Measurements from ENCODE around the gene SCO2. TPM values are rescaled to one million over a fixed set of nuclear protein-coding genes. Genes with fewer than 3 reads are reported as not detected.

SCO2 gene
- total and polyA plus RNA-seq, 2 of the 4 experiments (the other 2 are of a cell fraction), result 1.3 to 1.9 TPM

DNA sequence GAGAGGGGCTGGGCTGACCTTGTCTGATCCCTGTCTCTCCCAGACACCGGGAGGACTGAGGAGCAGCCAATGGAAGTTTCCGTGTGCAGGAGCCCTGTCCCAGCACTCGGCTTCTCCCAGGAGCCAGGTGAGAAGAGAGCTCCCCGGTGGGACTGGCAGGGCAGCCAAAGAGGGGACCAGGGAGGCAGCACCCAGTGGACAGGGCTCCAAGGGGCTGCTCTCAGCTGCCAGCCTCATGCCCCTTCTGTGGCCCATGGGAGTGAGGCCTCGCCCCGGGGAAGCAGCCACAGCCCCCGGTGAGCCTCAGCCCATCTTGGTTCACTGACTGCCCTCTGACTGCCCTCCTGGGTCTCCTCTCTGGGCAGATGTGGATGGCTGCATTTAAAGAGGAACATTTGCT is 6.8 kb downstream of the SCO2 start:
- Histone ChIP-seq H4K20me1 (ENCODE audit: insufficient read depth, low read length) (peaks cover 11% of the 10 kb centered on the region), H3K9me1 (ENCODE audit: insufficient read depth, low read length) (no peaks in the 10 kb centered on the region), H3K9me3 (ENCODE audit: control insufficient read depth, insufficient read depth, low read length) (no peaks in the 10 kb centered on the region), H2BK5ac (ENCODE audit: low read depth, low read length, poor library complexity, severe bottlenecking) (no peak overlapping the region), H3K9ac (ENCODE audit: low read depth, low read length) (no peak overlapping the region), H3K27me3 (ENCODE audit: control insufficient read depth, insufficient read depth, low read length) (no peaks in the 10 kb centered on the region), H3K4me3 (ENCODE audit: insufficient read depth, low read depth, low read length) (no peak overlapping the region), H3K4ac (ENCODE audit: low read depth, low read length) (no peak overlapping the region), H2AK9ac (replicated peaks; ENCODE audit: low read depth, low read length, poor library complexity) (no peak overlapping the region), H2BK120ac (ENCODE audit: low read depth, low read length) (no peak overlapping the region), H2BK15ac (ENCODE audit: low read depth, low read length) (no peak overlapping the region), H2BK20ac (ENCODE audit: low read depth, low read length) (no peak overlapping the region), H3K36me3 (ENCODE audit: control insufficient read depth, insufficient read depth, low read length) (peaks cover 45% of the 10 kb centered on the region), H3K18ac (ENCODE audit: low read depth, low read length) (no peak overlapping the region), H3K4me2 (ENCODE audit: low read depth, low read length) (no peak overlapping the region), H4K8ac (ENCODE audit: low read depth in 2 of 2, low read length in 2 of 2) (no peak overlapping the region), H4K91ac (ENCODE audit: insufficient read depth, low read depth, low read length) (no peak overlapping the region), H3K14ac (replicated peaks; ENCODE audit: low read depth, low read length) (no peak overlapping the region), H2AFZ (replicated peaks; ENCODE audit: low read length, poor library complexity) (no peak overlapping the region), H4K5ac (ENCODE audit: low read depth, low read length) (no peak overlapping the region), H3K56ac (ENCODE audit: extremely low read depth, insufficient read depth, low read length) (no peak overlapping the region), H3K23ac (ENCODE audit: low read depth, low read length) (no peak overlapping the region), H3K79me1 (ENCODE audit: low read depth in 1 of 2, low read length in 2 of 2) (peaks cover 20 to 47% of the 10 kb centered on the region in 2 experiments), H3K4me1 (ENCODE audit: control insufficient read depth, insufficient read depth, low read length) (no peaks in the 10 kb centered on the region), H3K27ac (ENCODE audit: insufficient read depth, low read length) (no peak overlapping the region), H2AK5ac (ENCODE audit: low read depth, low read length) (no peak overlapping the region)
- in situ Hi-C loops (cut with MboI; ENCODE audit: low sequenced_read_pairs), result no loop called here
- no TSS peak for BruUV-seq (replicated peaks)
- dilution Hi-C loops (cut with HindIII; ENCODE audit: low sequenced_read_pairs, unreplicated experiment), result no loop called here
- TF ChIP-seq MAZ (IDR thresholded peaks at IDR 0.05; ENCODE audit: borderline replicate concordance, low read depth, low read length) (no peak), CEBPB (IDR thresholded peaks at IDR 0.05; ENCODE audit: low read depth, low read length) (no peak), BHLHE40 (IDR thresholded peaks at IDR 0.05; ENCODE audit: low read depth, low read length) (no peak), NFE2L2 (IDR thresholded peaks at IDR 0.05; ENCODE audit: low read depth, low read length) (no peak), FOS (IDR thresholded peaks at IDR 0.05; ENCODE audit: low read depth, low read length) (no peak), POLR2A (IDR thresholded peaks at IDR 0.05; ENCODE audit: low read depth, low read length) (no peak), MAFK (IDR thresholded peaks at IDR 0.05; ENCODE audit: low read depth, low read length) (no peak), RFX5 (IDR thresholded peaks at IDR 0.05; ENCODE audit: low read depth, low read length) (no peak), CTCF (conservative IDR thresholded peaks at IDR 0.05; ENCODE audit: low read depth, low read length) (no peak), RCOR1 (IDR thresholded peaks at IDR 0.05; ENCODE audit: insufficient replicate concordance, low read length) (no peak), RAD21 (IDR thresholded peaks at IDR 0.05; ENCODE audit: low read length) (no peak), MXI1 (IDR thresholded peaks at IDR 0.05; ENCODE audit: borderline replicate concordance, low read depth, low read length) (no peak), ELK1 (IDR thresholded peaks at IDR 0.05; ENCODE audit: borderline replicate concordance, low read depth, low read length) (no peak), SMC3 (IDR thresholded peaks at IDR 0.05; ENCODE audit: low read depth, low read length) (no peak), CHD1 (IDR thresholded peaks at IDR 0.05; ENCODE audit: low read depth, low read length) (no peak)
- TF ChIP-seq, protein P1, sequence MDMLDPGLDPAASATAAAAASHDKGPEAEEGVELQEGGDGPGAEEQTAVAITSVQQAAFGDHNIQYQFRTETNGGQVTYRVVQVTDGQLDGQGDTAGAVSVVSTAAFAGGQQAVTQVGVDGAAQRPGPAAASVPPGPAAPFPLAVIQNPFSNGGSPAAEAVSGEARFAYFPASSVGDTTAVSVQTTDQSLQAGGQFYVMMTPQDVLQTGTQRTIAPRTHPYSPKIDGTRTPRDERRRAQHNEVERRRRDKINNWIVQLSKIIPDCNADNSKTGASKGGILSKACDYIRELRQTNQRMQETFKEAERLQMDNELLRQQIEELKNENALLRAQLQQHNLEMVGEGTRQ (IDR thresholded peaks at IDR 0.05; ENCODE audit: low read depth, low read length), result no peak
- no peak for DNase-seq
- 100% methylated on average over 2 of the region's 7 CpGs; no CpG with 5 or more reads in 1 of the 2 experiments for WGBS, 2 experiments (ENCODE audit: extremely low coverage in 2 of 2, insufficient read length in 1 of 2)
- ChIA-PET POLR2A (ENCODE audit: unreplicated experiment) (no interaction called here), CTCF (no interaction called here)
- intact Hi-C loops (cut with micrococcal nuclease), result no loop called here
- ATAC-seq (ENCODE audit: low read depth), result no peak
